ENCODE measurements around the gene USP14. TPM values are rescaled to one million over a fixed set of nuclear protein-coding genes. Genes with fewer than 3 reads are reported as not detected.

Gene USP14
- total RNA-seq, 4 donors from 2014 or later = 33.3 to 34.7 (median 34.1) TPM

- H3K27ac ChIP-seq = no peak overlapping the region
- H3K36me3 ChIP-seq = peaks cover 0 to 100% (median 24%) of the 10 kb centered on the region in 3 donors
- no peak for DNase-seq (ENCODE audit: low spot score in 2 of 2)
- H3K4me1 ChIP-seq = no peaks in the 10 kb centered on the region
- H3K4me3 ChIP-seq = no peak overlapping the region
- WGBS, 2 donors = 82 to 87% methylated on average over 1 of the region's 1 CpG
- no peaks in the 10 kb centered on the region for H3K9me3 ChIP-seq
- no peaks in the 10 kb centered on the region for H3K27me3 ChIP-seq
- TF ChIP-seq POLR2A (IDR thresholded peaks at IDR 0.05) = no peak
- TF ChIP-seq CTCF (IDR thresholded peaks at IDR 0.05) = no peak
- no peak for TF ChIP-seq EP300 (IDR thresholded peaks at IDR 0.05)
Measured at GRCh38 chr18:253121-253520, 94.8 kb downstream of the USP14 start.

- no peaks in the 10 kb centered on the region for H3K27me3 ChIP-seq
- H3K4me3 ChIP-seq = no peak overlapping the region
- DNase-seq (ENCODE audit: low spot score in 2 of 2) = no peak
- H3K36me3 ChIP-seq = peaks cover 0 to 96% (median 29%) of the 10 kb centered on the region in 3 donors
- H3K9me3 ChIP-seq = no peaks in the 10 kb centered on the region
- TF ChIP-seq POLR2A (IDR thresholded peaks at IDR 0.05) = no peak
- no peak for TF ChIP-seq CTCF (IDR thresholded peaks at IDR 0.05)
- TF ChIP-seq EP300 (IDR thresholded peaks at IDR 0.05) = no peak
- WGBS, 2 donors = 98% methylated on average over 4 of the region's 4 CpGs
- no peak overlapping the region for H3K27ac ChIP-seq
- no peaks in the 10 kb centered on the region for H3K4me1 ChIP-seq
Measured at GRCh38 chr18:255171-255570, 96.8 kb downstream of the USP14 start.

- Histone ChIP-seq H3K36me3 (peaks cover 0 to 90% (median 30%) of the 10 kb centered on the region in 3 donors), H3K4me1 (no peaks in the 10 kb centered on the region), H3K27ac (no peak overlapping the region), H3K27me3 (no peaks in the 10 kb centered on the region), H3K4me3 (no peak overlapping the region), H3K9me3 (no peaks in the 10 kb centered on the region)
- 74 to 77% methylated on average over 2 of the region's 2 CpGs for WGBS, 2 donors
- no peak for TF ChIP-seq CTCF (IDR thresholded peaks at IDR 0.05)
- no peak for TF ChIP-seq POLR2A (IDR thresholded peaks at IDR 0.05)
- TF ChIP-seq EP300 (IDR thresholded peaks at IDR 0.05) = no peak
- no peak for DNase-seq (ENCODE audit: low spot score in 2 of 2)
Measured at GRCh38 chr18:260547-260946, 102.2 kb downstream of the USP14 start.

GRCh38 chr18:261398-262073 lies 103.2 kb downstream of the USP14 start:
- H3K27ac ChIP-seq = no peak overlapping the region
- WGBS, 2 donors = 90 to 97% methylated on average over 2 of the region's 2 CpGs

More at GRCh38 chr18:261398-262073, 103.2 kb downstream of the USP14 start:
- Histone ChIP-seq H3K4me1 (peaks cover 0 to 8% (median 2%) of the 10 kb centered on the region in 4 donors), H3K4me3 (no peak overlapping the region), H3K27me3 (no peaks in the 10 kb centered on the region), H3K36me3 (peaks cover 0 to 80% (median 27%) of the 10 kb centered on the region in 3 donors), H3K9me3 (no peaks in the 10 kb centered on the region)
- DNase-seq (ENCODE audit: low spot score in 2 of 2) = no peak
- TF ChIP-seq CTCF (IDR thresholded peaks at IDR 0.05) = no peak

Small RNAs within 50 kb of the gene (small RNA-seq; reads per million reads assigned to genes)
- gene MIR8078 = not detected

Other genes starting within 250 kb of the USP14 start
- gene TUBB8B, start 108.9 kb upstream of the USP14 start, total RNA-seq = not detected
- 10 to 100 TPM; 43.3 to 53.4 (median 50.7) TPM for gene THOC1, start 109.5 kb downstream of the USP14 start, total RNA-seq

All from tibial nerve (tissue), 4 donors.